Ovary (tissue), 9 donors: ENCODE measurements around the gene IGSF21. TPM values are rescaled to one million over a fixed set of nuclear protein-coding genes. Genes with fewer than 3 reads are reported as not detected.

Experiments used
- DNase-seq, 5 donors: peaks; one replicate each; pipeline ENCODE4 v3.0.0-alpha.2; 2019 to 2020
- H3K27ac ChIP-seq, 2 donors: fragments of 200-600 bp; one replicate each; pipeline versions ENCODE4 v1.5.1 to v1.8.0; 2019 to 2022
- H3K27me3 ChIP-seq: fragments of 200-600 bp; one replicate; pipeline ENCODE4 v1.8.0; 2022
- H3K36me3 ChIP-seq: fragments of 200-600 bp; sonication (generic); one replicate; pipeline ENCODE4 v1.5.1; 2019
- H3K4me1 ChIP-seq: one replicate; pipeline ENCODE4 v1.8.1; 2013; ENCODE audit warnings: mild to moderate bottlenecking, moderate library complexity; ENCODE audit not compliant: insufficient read depth
- H3K4me3 ChIP-seq: fragments of 200-600 bp; sonication (generic); one replicate; pipeline ENCODE4 v1.5.1; 2017
- H3K9me3 ChIP-seq, 2 donors: fragments of 200-600 bp in 1 of 2; sonication (generic) in 1 of 2; one replicate each; pipeline versions ENCODE4 v1.5.1 to v1.8.1; 2013 to 2019; ENCODE audit warnings: mild to moderate bottlenecking in 1 of 2, moderate library complexity in 1 of 2
- CTCF ChIP-seq, 3 donors: fragments of 450-650 bp in 2 of 3; fragments of 200-600 bp in 1 of 3; IDR thresholded peaks; one replicate each; pipeline versions ENCODE4 v1.5.1 to v1.8.0; 2016 to 2022; ENCODE audit warnings: antibody characterized with exemption in 3 of 3, mild to moderate bottlenecking in 1 of 3
- EP300 ChIP-seq: sonication (generic); formaldehyde crosslinking; IDR thresholded peaks from one replicate; pipeline ENCODE4 v1.6.1; 2017; ENCODE audit warnings: antibody characterized with exemption
- POLR2A ChIP-seq: fragments of 450-650 bp; IDR thresholded peaks from one replicate; pipeline ENCODE4 v1.6.1; 2017; ENCODE audit warnings: antibody characterized with exemption, mild to moderate bottlenecking, moderate library complexity
- WGBS, 3 donors: extraction: QIAGEN DNeasy Blood & Tissue Kit in 1 of 3; methylation state at CpG; one replicate each; pipeline versions ENCODE4 v1.1.5 to v1.1.7; 2013 to 2017; 5-methylcytosine and 5-hydroxymethylcytosine counted together
- intact Hi-C, 4 donors: fragments of 100-400 bp; cut with DNase I; formaldehyde crosslinking; loops; one replicate each; pipeline versions ENCODE4 v1.11.0 to v1.15.1; 2022 to 2023
- polyA plus RNA-seq, 2 donors: library from polyadenylated mRNA; stranded (reverse); fragments of 200-250 nt in 1 of 2; fragments of 350-450 nt in 1 of 2; fragmentation: Illumina TruSeq in 1 of 2; extraction: RNeasy Lipid Tissue Mini Kit (QIAGEN cat#74804) in 1 of 2; gene quantifications; one replicate each; pipeline ENCODE4 v1.2.3, GENCODE V29; 2013 to 2014
- total RNA-seq, 7 donors: library from RNA; depleted of rRNA in 2 of 7; stranded (reverse); fragments of >200 nt in 2 of 7; fragmentation: NEBNext Ultra II Directional in 3 of 7; extraction: Animal tissue kit (Norgen Biotek cat#: 25700) in 3 of 7; gene quantifications; one replicate each; pipeline versions ENCODE4 v1.1.0 to v1.2.4, GENCODE V29; 2016 to 2023
- donor health status: DM: no; HTN: no; CAD: no; lungs with moderate emphysema.
- donor health status: DM: no; HTN: no; CAD: no.
- donor health status: Bipolar disorder and iron deficiency.
- donor health status: DM: yes; HTN: yes; CAD: no.
- donor health status: DM: no; HTN: no; CAD: no.
- donor health status: DM: yes; HTN: yes; CAD: no.

The IGSF21 gene
- total and polyA plus RNA-seq, 9 donors, result 0.24 to 4.5 (median 1.3) TPM

- H3K27me3 ChIP-seq, result no peaks in the 10 kb centered on the region
- peak in 2 of 5 donors; percentile 16 to 36 for DNase-seq
- intact Hi-C loops, result no loop called here
These were observed 149.0 kb downstream of the IGSF21 start for GRCh38 chr1:18256282-18257235.

GRCh38 chr1:18257778-18258177, 150.2 kb downstream of the IGSF21 start:
- no peak overlapping the region for H3K27ac ChIP-seq
- intact Hi-C loops, result no loop called here
- WGBS, 3 donors, result 31 to 35% (median 35%) methylated on average over 3 of the region's 3 CpGs
- H3K4me3 ChIP-seq, result no peak overlapping the region
- no peak for TF ChIP-seq CTCF (IDR thresholded peaks at IDR 0.05)
- TF ChIP-seq EP300, result no peak
- no peak for TF ChIP-seq POLR2A
- no peaks in the 10 kb centered on the region for H3K27me3 ChIP-seq
- no peaks in the 10 kb centered on the region for H3K36me3 ChIP-seq
- H3K4me1 ChIP-seq, result no peaks in the 10 kb centered on the region
- H3K9me3 ChIP-seq, result no peaks in the 10 kb centered on the region
- no peak for DNase-seq

More at GRCh38 chr1:18256282-18257235, 149.0 kb downstream of the IGSF21 start:
- WGBS, 3 donors, result 31 to 34% (median 31%) methylated on average over 18 of the region's 18 CpGs
- Histone ChIP-seq H3K4me1 (no peaks in the 10 kb centered on the region), H3K4me3 (no peak overlapping the region), H3K9me3 (peaks cover 0 to under 1% of the 10 kb centered on the region in 2 donors), H3K36me3 (no peaks in the 10 kb centered on the region), H3K27ac (no peak overlapping the region)
- TF ChIP-seq POLR2A (no peak), CTCF (IDR thresholded peaks at IDR 0.05) (no peak), EP300 (no peak)

- Histone ChIP-seq H3K9me3 (no peaks in the 10 kb centered on the region), H3K36me3 (no peaks in the 10 kb centered on the region), H3K4me3 (no peak overlapping the region), H3K4me1 (no peaks in the 10 kb centered on the region), H3K27ac (no peak overlapping the region), H3K27me3 (no peaks in the 10 kb centered on the region)
- TF ChIP-seq CTCF (IDR thresholded peaks at IDR 0.05) (no peak), POLR2A (no peak), EP300 (no peak)
- DNase-seq, result no peak
- WGBS, 3 donors, result 36 to 61% (median 39%) methylated on average over 4 of the region's 4 CpGs
- intact Hi-C loops, result no loop called here
These were observed 154.3 kb downstream of the IGSF21 start for GRCh38 chr1:18261891-18262290.

DNA sequence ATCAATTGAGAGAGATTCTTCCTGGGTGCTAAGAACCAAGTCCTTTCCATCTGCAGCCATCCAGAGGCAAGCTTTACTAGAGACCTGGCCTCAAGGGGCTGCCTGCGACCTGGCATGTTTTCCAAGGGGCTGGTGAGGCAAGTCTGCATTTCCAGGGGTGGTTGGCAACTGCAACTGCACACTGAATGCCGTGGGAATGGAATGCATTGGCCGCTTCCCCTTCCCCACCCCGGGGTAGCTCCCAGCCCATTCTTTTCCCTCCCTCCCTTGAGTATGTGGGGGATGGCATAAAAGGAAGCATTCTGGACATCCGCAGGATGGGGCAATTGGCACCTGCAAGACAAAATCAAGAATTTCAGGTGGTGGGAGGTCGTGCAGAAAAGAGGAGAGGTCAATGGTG, 155.1 kb downstream of the IGSF21 start:
- Histone ChIP-seq H3K36me3 (no peaks in the 10 kb centered on the region), H3K27me3 (no peaks in the 10 kb centered on the region), H3K4me1 (no peaks in the 10 kb centered on the region), H3K9me3 (no peaks in the 10 kb centered on the region), H3K4me3 (no peak overlapping the region), H3K27ac (no peak overlapping the region)
- DNase-seq, result no peak
- WGBS, 3 donors, result 17 to 39% (median 20%) methylated on average over 6 of the region's 6 CpGs
- TF ChIP-seq POLR2A (no peak), EP300 (no peak), CTCF (IDR thresholded peaks at IDR 0.05) (no peak)
- intact Hi-C loops, result no loop called here
